Measurements from ENCODE around the gene BMPER.

BMPER gene

GRCh38 chr7:34034728-34035127, 129.4 kb downstream of the BMPER start:
- no peak for DNase-seq

- DNase-seq: no peak
Observed at GRCh38 chr7:34036051-34036920, 130.9 kb downstream of the BMPER start.

DNA sequence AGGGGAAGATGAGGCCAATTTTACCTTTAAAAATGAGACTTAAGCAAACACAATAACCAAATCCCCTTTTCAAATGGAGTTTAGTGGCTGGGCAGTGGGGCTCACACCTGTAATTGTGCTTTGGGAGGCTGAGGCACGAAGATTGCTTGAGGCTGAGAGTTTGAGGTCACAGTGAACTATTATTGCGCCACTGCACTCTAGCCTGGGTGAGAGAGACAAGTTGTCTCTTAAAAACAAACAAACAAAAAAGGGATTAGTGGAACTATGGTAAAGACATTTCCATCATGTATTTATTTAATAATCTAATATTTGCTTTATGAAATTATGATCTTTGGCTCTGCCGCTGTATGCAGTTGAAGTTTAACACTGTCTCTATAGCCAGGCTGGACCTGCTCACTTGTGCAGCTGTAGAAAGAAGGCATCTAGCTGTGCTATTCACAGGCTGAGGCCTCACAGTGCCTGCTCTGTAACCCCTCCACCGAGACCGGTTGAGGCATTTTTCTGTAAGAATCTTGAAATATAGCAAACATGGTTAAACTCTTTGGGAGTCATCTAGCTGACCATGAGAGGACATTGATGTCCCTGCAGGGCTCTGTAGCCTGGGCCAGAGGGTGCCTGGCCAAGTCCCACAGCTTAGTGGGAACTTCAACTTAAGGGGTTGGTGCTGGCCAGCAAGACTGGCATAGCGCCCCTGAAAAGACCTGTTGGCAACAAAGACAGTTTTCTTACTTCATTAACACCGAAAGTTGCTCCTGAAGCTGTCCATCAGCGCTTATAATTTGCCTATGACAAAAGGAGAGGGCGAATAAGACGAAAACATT, 131.8 kb downstream of the BMPER start:
- DNase-seq: no peak

GRCh38 chr7:34038816-34039470, 133.6 kb downstream of the BMPER start:
- DNase-seq: no peak

DNA sequence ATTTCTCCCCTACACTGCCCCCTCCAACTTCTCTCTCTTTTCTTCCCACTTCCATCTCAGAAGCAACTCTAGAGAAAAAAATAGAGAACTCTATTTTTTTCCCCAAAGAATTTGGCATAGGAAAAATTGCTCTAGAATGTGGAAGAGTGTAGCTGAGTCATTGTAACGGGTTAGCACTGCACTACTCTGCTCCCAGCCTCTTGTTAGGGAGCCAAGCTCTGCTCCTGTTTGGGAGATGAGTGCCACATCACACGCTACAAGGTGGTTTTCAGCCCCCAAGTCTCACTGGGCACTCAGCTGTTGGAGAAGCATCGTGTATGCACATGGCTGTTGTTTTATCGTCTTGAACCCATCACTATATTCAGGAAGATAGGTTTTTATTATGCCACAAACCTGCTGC, 136.4 kb downstream of the BMPER start:
- no peak for DNase-seq

GRCh38 chr7:34042406-34042805, 137.1 kb downstream of the BMPER start:
- no peak for DNase-seq

DNA sequence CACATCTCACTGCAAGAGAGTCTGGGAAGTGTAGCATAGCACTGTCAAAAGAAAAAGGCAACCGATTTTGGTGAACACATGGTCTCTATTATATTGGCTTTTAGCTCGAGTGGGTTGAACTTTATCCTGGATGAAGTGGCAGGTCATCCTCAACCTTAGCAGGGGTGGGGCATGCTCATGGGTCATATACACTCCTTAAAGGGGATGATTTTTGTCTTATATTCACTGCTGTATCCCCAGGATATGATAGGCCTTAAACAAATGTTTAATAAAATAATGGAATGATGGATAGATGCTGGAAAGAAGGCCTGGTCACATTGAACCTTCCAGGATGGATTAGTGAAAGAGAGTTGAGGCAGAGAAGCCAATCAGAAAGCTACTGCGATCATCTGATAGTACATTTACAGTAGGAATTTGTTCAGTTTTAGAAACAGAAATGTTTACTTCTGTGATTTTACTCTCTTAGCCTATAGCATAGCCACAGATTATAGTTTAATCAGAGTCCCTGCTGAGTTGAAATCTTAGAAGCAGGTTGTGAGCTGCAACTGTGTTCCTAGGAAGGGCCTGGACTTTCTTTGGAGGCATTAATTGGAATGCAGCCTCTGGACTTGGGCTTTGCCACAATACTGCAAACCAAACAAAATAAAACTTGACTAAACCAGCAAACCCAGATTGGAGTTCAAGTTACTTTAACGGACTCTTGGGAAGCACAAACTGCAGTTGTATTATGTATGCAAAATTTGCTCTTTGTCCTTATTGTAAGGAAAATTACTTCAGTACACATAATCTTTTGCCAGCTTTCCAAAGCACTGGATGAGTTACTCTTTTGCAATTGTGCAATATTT, 138.3 kb downstream of the BMPER start:
- no peak for DNase-seq

- no peak for DNase-seq
Observed at GRCh38 chr7:34044306-34044643, 138.9 kb downstream of the BMPER start.

DNA sequence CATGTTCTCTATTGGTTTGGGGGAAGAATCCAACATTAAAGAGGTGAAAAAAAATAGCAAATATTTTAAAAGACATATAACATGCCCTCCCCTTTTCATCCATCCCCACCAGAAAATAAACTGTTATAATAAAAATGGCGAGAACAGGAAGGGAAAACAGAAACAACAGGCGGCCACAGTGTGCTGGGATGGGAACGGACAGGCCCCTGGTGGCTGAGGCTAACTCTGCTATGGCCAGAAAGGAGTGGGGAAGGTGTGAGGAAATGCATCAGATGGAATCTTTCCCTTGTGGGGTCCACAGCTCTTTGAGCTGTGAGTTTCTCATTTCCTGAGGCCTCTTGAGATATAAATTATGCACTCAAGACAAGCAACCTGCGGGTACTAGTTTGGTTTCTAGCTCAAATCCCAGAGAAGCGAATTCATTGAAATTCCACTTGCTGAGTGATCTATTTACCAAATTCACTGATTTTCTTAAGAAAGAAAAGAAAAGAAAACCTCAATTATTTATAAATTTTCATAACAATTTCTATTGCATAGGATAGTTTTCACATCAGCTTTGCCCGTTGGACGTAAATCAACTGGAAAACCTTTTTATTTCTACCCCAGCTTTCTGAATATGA, 139.5 kb downstream of the BMPER start:
- no peak for DNase-seq

- no peak for DNase-seq
Observed at GRCh38 chr7:34048445-34048844, 143.1 kb downstream of the BMPER start.

GRCh38 chr7:34054075-34054474, 148.7 kb downstream of the BMPER start:
- DNase-seq: no peak

DNA sequence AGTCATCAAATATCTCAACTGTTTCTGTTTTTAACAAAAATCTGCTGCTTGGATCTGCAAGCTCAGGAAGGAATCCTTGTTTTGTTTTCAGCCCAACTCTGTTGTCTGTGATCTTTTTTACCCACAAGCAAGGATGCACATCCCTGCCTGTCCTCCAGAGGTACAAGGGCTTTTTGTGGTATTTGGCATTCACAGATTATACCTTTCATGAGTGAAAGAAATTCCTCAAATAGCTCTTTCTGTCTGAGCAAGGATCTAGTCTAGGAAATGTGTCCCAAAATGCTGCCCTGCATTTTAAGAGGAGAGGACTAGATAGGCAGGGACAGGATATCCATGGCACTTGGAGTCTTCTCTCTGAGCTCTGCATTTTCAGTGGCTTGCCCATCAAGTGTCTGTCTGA, 151.8 kb downstream of the BMPER start:
- DNase-seq: no peak

GRCh38 chr7:34057956-34058355, 152.6 kb downstream of the BMPER start:
- no peak for DNase-seq

DNA sequence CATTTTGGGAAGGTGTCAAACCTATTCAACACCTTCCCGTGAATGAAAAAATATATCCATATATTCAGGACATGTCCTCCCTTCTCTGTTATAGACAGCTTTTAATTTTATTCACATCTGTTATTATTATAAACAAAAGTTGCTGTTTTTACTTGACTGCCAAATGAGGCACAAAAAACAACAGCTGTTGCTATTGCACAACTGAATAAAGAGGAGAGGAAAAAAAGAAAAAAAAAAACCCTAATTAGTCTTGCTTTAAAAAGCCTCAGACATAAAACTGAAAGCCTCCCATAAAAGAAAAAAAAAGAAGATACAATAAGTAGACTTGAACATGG, 153.4 kb downstream of the BMPER start:
- no peak for DNase-seq

DNA sequence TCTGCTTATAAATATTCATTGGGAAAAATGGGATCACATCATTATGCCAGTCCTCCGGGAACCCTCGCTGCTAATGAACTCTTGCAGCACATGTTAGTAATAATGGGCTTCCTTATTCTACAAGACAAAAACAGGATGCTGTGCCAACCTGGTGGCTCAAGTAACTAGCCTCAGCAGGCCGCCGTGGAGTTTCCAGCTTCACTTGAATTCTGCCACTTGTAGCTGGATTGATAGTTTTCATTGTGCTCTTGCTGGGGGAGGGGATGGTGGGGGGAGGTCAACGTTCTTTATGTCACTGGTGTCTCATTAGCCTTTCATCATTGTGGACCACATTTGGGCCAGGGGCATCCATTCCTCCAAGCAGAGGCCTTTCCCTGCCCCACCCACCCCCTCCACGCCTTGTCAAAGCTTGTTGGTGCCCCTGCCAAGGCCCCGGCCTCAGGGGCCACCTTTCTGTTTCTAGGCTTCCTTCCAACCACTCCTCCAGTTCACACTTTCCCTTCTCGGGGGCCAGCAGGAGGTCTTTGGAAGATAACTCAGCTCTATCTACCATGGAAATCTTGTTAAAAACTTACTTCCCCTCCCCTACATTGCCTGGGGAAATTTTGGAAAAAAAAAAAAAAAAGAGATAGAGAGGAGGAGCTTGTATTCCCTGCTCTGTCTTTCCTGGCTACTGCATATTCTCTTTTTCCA, 153.9 kb downstream of the BMPER start:
- no peak for DNase-seq

- DNase-seq: no peak
Observed at GRCh38 chr7:34060196-34060947, 155.0 kb downstream of the BMPER start.

- no peak for DNase-seq
Observed at GRCh38 chr7:34061149-34061548, 155.8 kb downstream of the BMPER start.

GRCh38 chr7:34062341-34062740, 157.0 kb downstream of the BMPER start:
- no peak for DNase-seq

DNA sequence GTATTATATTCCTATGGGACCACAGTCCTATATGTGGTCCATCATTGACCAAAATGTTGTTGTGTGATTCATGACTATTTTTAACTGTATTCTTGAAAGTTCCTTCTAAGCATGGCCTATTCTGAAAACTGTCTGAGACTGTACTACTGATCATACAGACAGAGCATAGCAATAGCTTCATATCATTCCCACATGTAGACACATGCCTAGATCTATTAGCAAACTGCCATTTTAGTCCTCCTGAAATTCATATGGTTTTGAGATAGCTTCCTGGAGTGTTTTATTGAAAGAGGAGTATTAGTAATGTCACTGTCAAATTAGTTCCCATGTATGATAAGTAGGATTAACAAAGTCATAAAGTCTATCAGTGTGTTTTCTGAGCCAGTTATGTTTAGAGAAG, 157.5 kb downstream of the BMPER start:
- no peak for DNase-seq

- no peak for DNase-seq
Observed at GRCh38 chr7:34064519-34065158, 159.3 kb downstream of the BMPER start.
